ENCODE data around the gene TM9SF4. TPM values are rescaled to one million over a fixed set of nuclear protein-coding genes. Genes with fewer than 3 reads are reported as not detected.

TM9SF4 gene
- polyA plus RNA-seq, 6 donors from 2014 or later = 28.4 to 44.0 (median 31.6) TPM

GRCh38 chr20:32141465-32141980, 32.0 kb downstream of the TM9SF4 start:
- ATAC-seq (ENCODE audit: low read depth in 2 of 2) (no peak), DNase-seq (no peak)
- H3K27ac Mint-ChIP-seq = peak overlapping the region in 2 of 6 donors; percentile 59 to 67
- H3K4me3 Mint-ChIP-seq = no peak overlapping the region
- peaks cover 39 to 50% of the 10 kb centered on the region in 2 donors for H3K36me3 Mint-ChIP-seq
- no peaks in the 10 kb centered on the region for H3K9me3 Mint-ChIP-seq
- no peaks in the 10 kb centered on the region for H3K27me3 Mint-ChIP-seq
- peaks cover 8 to 12% (median 8%) of the 10 kb centered on the region in 3 donors for H3K4me1 Mint-ChIP-seq

DNA sequence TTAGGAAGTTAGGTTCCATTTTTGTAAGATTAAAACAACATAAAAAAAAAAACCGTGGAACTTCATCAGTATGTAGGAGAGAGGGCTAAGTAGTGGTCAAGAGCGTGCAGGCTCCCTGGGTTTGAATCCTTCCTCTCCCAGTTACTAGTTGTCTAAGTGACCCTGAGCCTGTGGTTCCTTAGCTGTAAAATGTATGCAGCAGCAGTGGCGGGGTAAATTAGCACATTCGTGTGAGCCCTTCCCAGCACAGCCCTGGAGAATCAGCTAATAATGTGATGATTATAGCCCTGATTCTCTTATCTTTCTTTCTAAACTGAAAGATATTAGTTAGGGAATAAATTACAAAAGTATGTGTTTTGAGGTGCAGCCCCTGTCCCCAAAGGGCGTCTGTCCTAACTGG, 32.6 kb downstream of the TM9SF4 start:
- Mint-ChIP-seq H3K27ac (peak overlapping the region in 1 of 6 donors; percentile 67), H3K4me3 (no peak overlapping the region), H3K4me1 (peaks cover 8 to 12% (median 8%) of the 10 kb centered on the region in 3 donors), H3K9me3 (no peaks in the 10 kb centered on the region), H3K27me3 (no peaks in the 10 kb centered on the region), H3K36me3 (peaks cover 39 to 50% of the 10 kb centered on the region in 2 donors)
- no peak for DNase-seq
- no peak for ATAC-seq (ENCODE audit: low read depth in 2 of 2)

DNA sequence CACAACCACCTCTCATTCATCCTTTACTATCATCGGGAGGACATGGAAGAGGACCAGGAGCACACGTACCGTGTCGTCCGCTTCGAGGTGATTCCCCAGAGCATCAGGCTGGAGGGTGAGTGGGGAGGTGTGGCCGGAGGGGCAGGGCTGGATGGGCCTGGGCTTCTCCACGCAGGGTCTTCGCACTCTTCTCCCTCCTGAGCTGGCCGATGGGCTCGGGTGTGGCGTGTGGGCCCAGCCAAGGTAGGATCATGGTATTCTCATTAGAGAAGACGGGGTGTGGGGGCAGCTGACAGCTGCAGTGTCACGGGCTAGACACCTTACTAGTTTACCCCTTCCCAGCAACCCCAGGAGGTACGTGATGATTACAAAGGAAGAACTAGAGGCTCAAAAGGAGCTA, 33.5 kb downstream of the TM9SF4 start:
- no peak for DNase-seq
- H3K4me1 Mint-ChIP-seq = peaks cover 8 to 12% (median 8%) of the 10 kb centered on the region in 3 donors
- H3K36me3 Mint-ChIP-seq = peaks cover 39 to 50% of the 10 kb centered on the region in 2 donors
- ATAC-seq (ENCODE audit: low read depth in 2 of 2) = no peak
- no peaks in the 10 kb centered on the region for H3K9me3 Mint-ChIP-seq
- no peaks in the 10 kb centered on the region for H3K27me3 Mint-ChIP-seq
- no peak overlapping the region for H3K4me3 Mint-ChIP-seq
- no peak overlapping the region for H3K27ac Mint-ChIP-seq

GRCh38 chr20:32144898-32145662, 35.6 kb downstream of the TM9SF4 start:
- no peak overlapping the region for H3K4me3 Mint-ChIP-seq

DNA sequence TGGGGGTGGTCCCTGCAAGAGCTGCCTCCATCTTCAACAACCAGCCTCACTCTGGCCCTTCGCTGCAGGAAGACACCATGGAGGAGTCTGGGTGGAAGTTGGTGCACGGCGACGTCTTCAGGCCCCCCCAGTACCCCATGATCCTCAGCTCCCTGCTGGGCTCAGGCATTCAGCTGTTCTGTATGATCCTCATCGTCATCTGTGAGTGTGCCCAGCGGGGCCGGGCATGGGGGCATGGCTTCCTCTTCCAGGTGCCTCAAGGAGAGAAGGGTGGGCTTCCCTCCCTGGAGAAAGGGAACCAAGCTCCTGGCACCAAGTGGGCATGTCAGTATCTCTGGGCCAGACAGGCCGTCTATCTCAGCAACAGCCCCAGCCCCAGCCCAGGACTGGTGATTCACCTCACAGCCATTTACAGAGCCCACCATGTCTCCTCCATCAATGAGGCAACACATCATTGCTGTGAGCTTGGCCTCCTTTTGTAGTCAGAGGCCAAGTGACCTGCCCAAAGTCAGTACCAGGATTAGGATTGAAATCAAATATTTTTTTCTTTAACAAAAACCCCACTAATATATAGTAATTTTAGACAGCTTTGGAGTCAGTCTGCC, 40.2 kb downstream of the TM9SF4 start:
- Mint-ChIP-seq H3K27ac (no peak overlapping the region), H3K36me3 (peaks cover 0 to 26% of the 10 kb centered on the region in 2 donors), H3K4me3 (peak overlapping the region in 1 of 8 donors; percentile 42), H3K27me3 (no peaks in the 10 kb centered on the region), H3K9me3 (no peaks in the 10 kb centered on the region), H3K4me1 (no peaks in the 10 kb centered on the region)
- DNase-seq (no peak), ATAC-seq (ENCODE audit: low read depth in 2 of 2) (no peak)

More at GRCh38 chr20:32144898-32145662, 35.6 kb downstream of the TM9SF4 start:
- no peak for DNase-seq
- no peak for ATAC-seq (ENCODE audit: low read depth in 2 of 2)
- peak overlapping the region in 2 of 6 donors; percentile 34 to 56 for H3K27ac Mint-ChIP-seq
- H3K27me3 Mint-ChIP-seq = no peaks in the 10 kb centered on the region
- H3K36me3 Mint-ChIP-seq = peaks cover 24 to 36% of the 10 kb centered on the region in 2 donors
- H3K4me1 Mint-ChIP-seq = peaks cover 0 to 6% (median 0%) of the 10 kb centered on the region in 3 donors
- H3K9me3 Mint-ChIP-seq = no peaks in the 10 kb centered on the region

GRCh38 chr20:32150291-32150848, 40.9 kb downstream of the TM9SF4 start:
- DNase-seq = no peak
- Mint-ChIP-seq H3K27me3 (no peaks in the 10 kb centered on the region), H3K4me1 (peaks cover 0 to 4% (median 2%) of the 10 kb centered on the region in 3 donors), H3K4me3 (no peak overlapping the region), H3K9me3 (no peaks in the 10 kb centered on the region), H3K27ac (no peak overlapping the region), H3K36me3 (peaks cover 0 to 23% of the 10 kb centered on the region in 2 donors)
- ATAC-seq (ENCODE audit: low read depth in 2 of 2) = no peak

DNA sequence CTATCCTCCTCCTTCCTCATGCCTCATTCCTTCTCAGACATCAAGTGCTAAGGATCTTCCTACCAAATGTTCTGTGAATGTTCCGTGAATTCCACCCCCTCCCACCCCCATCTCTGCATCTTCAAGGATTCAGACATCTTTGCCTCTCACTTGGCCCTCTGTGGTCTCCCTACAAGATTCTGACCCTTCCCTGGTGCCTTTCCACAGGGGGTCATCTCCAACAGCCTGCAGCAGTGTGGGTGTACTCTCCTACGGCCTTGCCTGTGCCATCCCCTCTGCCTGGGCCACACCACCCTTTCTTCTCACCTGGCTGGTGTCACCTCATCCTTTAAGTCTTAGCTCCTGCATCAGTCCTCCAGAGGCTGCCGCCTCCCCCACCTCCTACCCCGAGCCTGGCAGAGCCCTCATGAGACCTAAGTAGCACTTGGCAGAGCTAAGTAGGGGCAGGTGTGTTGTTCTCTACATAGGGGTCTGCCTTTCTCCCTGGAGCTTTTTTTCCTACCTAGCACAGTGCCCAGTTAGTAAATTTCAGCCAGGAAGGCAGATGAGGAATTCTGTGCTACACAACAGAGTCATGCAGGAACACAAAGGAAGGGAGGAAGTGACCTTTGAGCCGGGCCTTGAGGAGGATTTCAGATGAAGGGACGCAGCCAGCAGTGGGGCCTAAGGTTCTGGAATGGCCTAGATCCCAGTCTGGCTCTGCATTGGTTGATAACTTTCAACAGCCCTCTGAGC, 43.1 kb downstream of the TM9SF4 start:
- peak overlapping the region in 1 of 6 donors; percentile 86 for H3K27ac Mint-ChIP-seq
- peak overlapping the region in 1 of 8 donors; percentile 25 for H3K4me3 Mint-ChIP-seq
- peaks cover 0 to 6% (median 2%) of the 10 kb centered on the region in 3 donors for H3K4me1 Mint-ChIP-seq
- no peaks in the 10 kb centered on the region for H3K27me3 Mint-ChIP-seq
- no peaks in the 10 kb centered on the region for H3K9me3 Mint-ChIP-seq
- no peak for ATAC-seq (ENCODE audit: low read depth in 2 of 2)
- no peak for DNase-seq
- H3K36me3 Mint-ChIP-seq = peaks cover 0 to 17% of the 10 kb centered on the region in 2 donors

- peaks cover 0 to 6% (median 2%) of the 10 kb centered on the region in 3 donors for H3K4me1 Mint-ChIP-seq
- no peak overlapping the region for H3K27ac Mint-ChIP-seq
- no peaks in the 10 kb centered on the region for H3K9me3 Mint-ChIP-seq
- ATAC-seq (ENCODE audit: low read depth in 2 of 2) = no peak
- no peaks in the 10 kb centered on the region for H3K27me3 Mint-ChIP-seq
- DNase-seq = no peak
- H3K36me3 Mint-ChIP-seq = peaks cover 4 to 18% of the 10 kb centered on the region in 2 donors
- no peak overlapping the region for H3K4me3 Mint-ChIP-seq
Measured at GRCh38 chr20:32153156-32153665, 43.7 kb downstream of the TM9SF4 start.

GRCh38 chr20:32153771-32154170, 44.3 kb downstream of the TM9SF4 start:
- DNase-seq (no peak), ATAC-seq (ENCODE audit: low read depth in 2 of 2) (no peak)
- H3K27ac Mint-ChIP-seq = peak overlapping the region in 1 of 6 donors; percentile 56
- H3K4me1 Mint-ChIP-seq = peaks cover 0 to 6% (median 2%) of the 10 kb centered on the region in 3 donors
- H3K4me3 Mint-ChIP-seq = no peak overlapping the region
- H3K27me3 Mint-ChIP-seq = no peaks in the 10 kb centered on the region
- H3K36me3 Mint-ChIP-seq = peaks cover 4 to 18% of the 10 kb centered on the region in 2 donors
- no peaks in the 10 kb centered on the region for H3K9me3 Mint-ChIP-seq

- Mint-ChIP-seq H3K9me3 (no peaks in the 10 kb centered on the region), H3K4me1 (peaks cover 0 to 6% (median 2%) of the 10 kb centered on the region in 3 donors), H3K27me3 (no peaks in the 10 kb centered on the region), H3K4me3 (no peak overlapping the region), H3K36me3 (peaks cover 4 to 18% of the 10 kb centered on the region in 2 donors), H3K27ac (peak overlapping the region in 3 of 6 donors; percentile 47 to 87 (median 49))
- no peak for ATAC-seq (ENCODE audit: low read depth in 2 of 2)
- DNase-seq = no peak
Measured at GRCh38 chr20:32155017-32155981, 45.8 kb downstream of the TM9SF4 start.

DNA sequence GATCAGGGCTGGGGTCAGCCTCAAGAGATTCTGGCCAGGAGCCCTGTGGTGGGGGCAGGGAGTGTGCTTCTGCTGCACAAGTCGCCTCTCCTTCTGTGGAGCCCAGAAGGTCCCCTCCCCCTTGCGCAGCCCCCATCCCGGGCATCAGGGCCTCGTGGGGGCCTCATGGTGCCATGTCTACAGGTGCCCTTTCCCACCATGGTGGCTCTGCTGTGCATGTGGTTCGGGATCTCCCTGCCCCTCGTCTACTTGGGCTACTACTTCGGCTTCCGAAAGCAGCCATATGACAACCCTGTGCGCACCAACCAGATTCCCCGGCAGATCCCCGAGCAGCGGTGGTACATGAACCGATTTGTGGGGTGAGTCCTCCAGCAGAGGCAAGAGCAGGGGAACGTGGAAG, 48.1 kb downstream of the TM9SF4 start:
- Mint-ChIP-seq H3K4me1 (peaks cover 0 to 6% (median 2%) of the 10 kb centered on the region in 3 donors), H3K27ac (peak overlapping the region in 1 of 6 donors; percentile 32), H3K9me3 (no peaks in the 10 kb centered on the region), H3K36me3 (peaks cover 20 to 27% of the 10 kb centered on the region in 2 donors), H3K4me3 (no peak overlapping the region), H3K27me3 (no peaks in the 10 kb centered on the region)
- no peak for ATAC-seq (ENCODE audit: low read depth in 2 of 2)
- no peak for DNase-seq

GRCh38 chr20:32158351-32158750, 48.8 kb downstream of the TM9SF4 start:
- ATAC-seq (ENCODE audit: low read depth in 2 of 2) (no peak), DNase-seq (no peak)
- no peak overlapping the region for H3K4me3 Mint-ChIP-seq
- no peaks in the 10 kb centered on the region for H3K27me3 Mint-ChIP-seq
- no peaks in the 10 kb centered on the region for H3K9me3 Mint-ChIP-seq
- H3K4me1 Mint-ChIP-seq = peaks cover 0 to 6% (median 2%) of the 10 kb centered on the region in 3 donors
- H3K27ac Mint-ChIP-seq = peak overlapping the region in 1 of 6 donors; percentile 70
- peaks cover 22 to 26% of the 10 kb centered on the region in 2 donors for H3K36me3 Mint-ChIP-seq
